ENCODE measurements around the gene TMPO.
"Not testable (repeated sequence)": the region's sequence is repeated elsewhere in the genome, so short reads cannot be mapped to it uniquely, and the experiment has no call there.

TMPO gene, protein sequence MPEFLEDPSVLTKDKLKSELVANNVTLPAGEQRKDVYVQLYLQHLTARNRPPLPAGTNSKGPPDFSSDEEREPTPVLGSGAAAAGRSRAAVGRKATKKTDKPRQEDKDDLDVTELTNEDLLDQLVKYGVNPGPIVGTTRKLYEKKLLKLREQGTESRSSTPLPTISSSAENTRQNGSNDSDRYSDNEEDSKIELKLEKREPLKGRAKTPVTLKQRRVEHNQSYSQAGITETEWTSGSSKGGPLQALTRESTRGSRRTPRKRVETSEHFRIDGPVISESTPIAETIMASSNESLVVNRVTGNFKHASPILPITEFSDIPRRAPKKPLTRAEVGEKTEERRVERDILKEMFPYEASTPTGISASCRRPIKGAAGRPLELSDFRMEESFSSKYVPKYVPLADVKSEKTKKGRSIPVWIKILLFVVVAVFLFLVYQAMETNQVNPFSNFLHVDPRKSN

DNA sequence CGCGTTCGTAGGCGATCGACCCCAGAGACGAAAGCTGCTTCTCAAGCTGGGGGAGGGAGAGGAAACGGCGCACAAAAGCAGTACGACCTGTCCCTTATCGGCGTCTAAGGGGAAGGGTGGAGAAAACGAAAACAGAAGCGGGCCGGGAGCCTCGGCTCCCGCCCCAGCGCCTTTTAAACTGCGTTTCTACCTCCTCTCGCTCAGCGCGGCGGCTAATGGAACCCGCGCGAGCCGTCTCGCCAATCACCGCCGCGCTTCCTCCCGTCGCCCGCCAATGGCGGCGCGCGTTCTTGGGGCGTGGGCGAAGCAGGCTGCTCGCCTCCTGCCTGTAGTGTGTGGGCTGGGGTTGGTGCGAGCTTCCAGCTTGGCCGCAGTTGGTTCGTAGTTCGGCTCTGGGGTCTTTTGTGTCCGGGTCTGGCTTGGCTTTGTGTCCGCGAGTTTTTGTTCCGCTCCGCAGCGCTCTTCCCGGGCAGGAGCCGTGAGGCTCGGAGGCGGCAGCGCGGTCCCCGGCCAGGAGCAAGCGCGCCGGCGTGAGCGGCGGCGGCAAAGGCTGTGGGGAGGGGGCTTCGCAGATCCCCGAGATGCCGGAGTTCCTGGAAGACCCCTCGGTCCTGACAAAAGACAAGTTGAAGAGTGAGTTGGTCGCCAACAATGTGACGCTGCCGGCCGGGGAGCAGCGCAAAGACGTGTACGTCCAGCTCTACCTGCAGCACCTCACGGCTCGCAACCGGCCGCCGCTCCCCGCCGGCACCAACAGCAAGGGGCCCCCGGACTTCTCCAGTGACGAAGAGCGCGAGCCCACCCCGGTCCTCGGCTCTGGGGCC is at the start of gene TMPO:
TSS of gene TMPO (plus strand) at position 304 of the 824 bp plus-strand sequence. CDS start at position 582, 278 bp downstream.
- peak; percentile 98 for DNase-seq (ENCODE audit: low read depth, low spot score)

DNA sequence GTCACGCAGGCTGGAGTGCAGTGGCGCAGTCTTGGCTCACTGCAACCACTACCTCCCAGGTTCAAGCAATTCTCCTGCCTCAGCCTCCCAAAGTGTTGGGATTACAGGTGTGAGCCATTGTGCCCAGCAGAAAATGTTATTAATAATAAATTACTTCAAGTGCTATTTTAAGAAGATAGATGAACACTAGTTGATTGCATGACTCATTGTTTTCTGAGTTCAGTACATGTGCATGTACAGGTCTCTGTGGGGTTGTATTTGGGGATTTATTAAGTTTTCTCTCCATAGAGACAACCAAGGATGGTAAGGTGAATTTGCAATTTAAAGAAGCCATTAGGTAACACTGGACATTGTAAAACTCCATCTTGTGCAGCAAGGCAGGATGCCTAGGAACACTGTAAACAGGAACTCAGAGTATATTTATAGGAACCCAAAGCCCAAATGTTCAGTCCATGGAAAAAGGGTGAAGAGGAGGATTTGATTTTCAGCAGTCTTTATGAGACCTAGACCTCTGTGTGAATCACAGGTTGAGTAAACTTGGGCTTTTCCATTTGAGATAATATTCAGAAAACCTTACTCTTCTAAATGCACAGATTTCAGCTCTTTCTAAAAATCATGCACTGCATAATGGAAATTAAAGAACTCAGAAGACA is 49.3 kb upstream of the TMPO start:
- DNase-seq (ENCODE audit: low read depth, low spot score): no peak

DNA sequence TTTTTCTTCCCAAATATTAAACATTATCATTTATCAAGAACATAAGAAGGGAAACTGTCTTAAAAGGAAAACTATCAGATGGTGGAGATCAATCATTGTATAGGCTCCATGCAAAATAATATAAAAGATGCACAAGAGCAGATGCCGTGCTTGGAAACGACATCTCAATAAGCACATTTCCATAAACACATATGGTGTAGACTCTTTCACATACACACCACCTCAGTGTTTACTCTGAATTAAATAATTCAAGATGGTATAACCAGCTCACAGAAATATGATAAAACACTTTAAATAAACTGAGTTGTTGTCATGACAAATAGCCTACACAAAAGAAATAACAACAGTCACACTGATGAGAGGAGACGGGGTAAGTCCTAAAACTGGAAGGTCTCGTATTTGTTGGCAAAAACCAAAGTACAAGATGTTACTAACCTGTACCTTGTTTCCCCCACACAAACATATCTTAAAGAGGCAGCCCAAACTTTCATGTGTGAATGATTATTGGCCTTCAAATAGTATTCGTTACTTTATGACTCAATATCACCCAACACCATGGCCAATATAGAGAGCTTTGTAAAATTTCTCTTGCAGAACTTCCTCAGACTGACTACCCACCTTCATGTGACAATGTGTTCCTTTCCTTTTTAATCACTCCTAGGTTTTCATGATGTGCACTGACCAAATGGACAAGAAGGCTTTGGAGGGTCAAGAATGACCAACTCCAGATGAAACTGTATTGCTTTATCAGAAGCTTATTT is 48.6 kb upstream of the TMPO start:
- DNase-seq (ENCODE audit: low read depth, low spot score): no peak

DNA sequence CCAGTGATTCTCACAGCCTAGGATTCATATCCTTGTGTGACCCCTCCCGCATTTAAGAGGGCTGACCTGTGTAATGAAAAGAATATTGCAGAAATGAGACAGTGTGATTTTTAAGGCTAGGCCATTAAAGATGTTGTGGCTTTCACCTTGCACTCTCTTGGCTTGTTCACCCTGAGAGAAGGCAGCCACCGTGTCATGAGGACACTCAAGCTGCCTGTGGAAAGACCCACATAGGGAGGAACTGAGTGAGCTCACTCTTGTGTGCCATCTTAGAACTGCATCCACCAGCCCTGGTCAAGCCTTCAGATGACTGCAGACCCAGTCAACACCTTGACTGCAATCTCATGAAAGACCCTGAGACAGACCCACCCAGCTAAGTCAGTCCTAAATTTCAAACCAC is 46.3 kb upstream of the TMPO start:
- no peak for DNase-seq (ENCODE audit: low read depth, low spot score)

DNA sequence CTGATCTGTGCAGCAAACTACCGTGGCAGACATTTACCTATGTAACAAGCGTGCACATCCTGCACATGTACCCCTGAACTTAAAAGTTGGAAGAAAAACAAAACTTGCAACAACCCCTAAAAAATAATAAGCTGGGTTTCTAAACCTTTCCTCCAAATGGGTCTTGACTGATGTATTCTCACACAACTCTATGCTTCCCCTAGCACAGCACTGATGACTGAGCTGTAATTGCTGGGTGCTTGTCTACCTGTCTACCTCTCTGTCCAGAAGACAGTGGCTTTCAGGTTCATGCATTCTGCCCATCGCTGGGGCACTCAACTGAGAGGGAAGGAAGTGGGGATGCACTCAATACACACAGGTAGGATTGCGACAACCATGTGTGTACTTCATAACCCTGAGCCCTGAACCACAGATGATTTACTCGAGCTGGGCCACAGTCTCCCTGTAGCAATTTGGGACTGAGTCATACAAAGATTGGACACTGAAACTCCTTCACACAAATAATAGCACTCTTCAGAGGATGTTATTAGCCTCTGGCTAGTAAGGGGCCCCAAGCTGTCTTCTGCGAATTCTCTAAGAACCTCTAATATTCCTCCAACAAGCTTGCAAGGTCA is 44.8 kb upstream of the TMPO start:
- no peak for DNase-seq (ENCODE audit: low read depth, low spot score)

DNA sequence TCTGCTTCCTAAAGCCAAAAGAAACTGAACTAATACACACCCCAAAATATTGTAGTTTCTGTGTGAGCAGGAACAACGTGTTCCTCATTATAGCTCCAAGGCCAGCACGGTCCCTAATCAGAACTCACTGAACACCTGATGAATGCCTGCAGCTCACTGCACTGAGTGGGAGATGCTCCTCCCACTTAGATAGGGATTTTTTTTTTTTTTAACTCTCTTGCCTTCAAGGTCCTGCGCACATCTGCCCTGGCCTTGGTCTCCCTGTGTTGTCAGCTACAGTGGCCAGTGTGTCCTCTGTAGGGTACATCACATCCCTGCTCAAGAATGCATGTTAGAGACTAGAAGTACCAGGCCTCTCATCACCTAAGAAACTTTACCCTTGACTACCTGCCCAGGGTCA is 44.3 kb upstream of the TMPO start:
- no peak for DNase-seq (ENCODE audit: low read depth, low spot score)

DNA sequence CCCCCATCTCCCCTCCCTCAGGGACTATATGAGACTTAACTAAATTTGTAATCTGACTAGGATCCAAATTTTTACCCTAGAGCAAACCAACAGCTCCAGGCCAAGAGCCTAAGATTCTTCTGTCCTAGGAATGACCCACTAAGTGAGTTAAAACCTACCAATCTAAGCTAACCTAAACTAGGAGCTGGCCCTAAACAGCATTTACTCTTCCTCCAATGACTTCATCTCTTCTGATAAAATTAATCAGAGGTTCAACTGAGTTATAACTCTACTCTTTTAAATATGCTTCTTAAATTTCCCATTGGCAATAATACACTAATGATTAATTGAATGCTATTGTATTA is 39.9 kb upstream of the TMPO start:
- no peak for DNase-seq (ENCODE audit: low read depth, low spot score)

DNA sequence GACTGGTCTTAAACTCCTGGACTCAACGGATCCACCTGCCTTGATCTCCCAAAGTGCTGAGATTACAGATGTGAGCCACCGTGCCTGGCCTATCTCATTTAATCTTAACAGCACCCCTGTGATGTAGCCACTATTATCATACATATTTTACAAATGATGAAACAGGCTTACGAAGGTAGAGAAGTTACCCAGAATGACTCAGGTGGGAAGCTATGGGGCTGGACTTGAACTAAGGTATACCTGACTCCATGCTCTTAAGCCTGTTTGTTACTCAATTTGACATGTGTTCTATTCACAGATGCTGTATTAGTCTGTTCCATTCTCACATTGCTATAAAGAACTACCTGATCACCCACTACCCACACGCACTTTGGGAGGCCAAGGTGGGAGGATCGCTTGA is 36.8 kb upstream of the TMPO start:
- DNase-seq (ENCODE audit: low read depth, low spot score): no peak

DNA sequence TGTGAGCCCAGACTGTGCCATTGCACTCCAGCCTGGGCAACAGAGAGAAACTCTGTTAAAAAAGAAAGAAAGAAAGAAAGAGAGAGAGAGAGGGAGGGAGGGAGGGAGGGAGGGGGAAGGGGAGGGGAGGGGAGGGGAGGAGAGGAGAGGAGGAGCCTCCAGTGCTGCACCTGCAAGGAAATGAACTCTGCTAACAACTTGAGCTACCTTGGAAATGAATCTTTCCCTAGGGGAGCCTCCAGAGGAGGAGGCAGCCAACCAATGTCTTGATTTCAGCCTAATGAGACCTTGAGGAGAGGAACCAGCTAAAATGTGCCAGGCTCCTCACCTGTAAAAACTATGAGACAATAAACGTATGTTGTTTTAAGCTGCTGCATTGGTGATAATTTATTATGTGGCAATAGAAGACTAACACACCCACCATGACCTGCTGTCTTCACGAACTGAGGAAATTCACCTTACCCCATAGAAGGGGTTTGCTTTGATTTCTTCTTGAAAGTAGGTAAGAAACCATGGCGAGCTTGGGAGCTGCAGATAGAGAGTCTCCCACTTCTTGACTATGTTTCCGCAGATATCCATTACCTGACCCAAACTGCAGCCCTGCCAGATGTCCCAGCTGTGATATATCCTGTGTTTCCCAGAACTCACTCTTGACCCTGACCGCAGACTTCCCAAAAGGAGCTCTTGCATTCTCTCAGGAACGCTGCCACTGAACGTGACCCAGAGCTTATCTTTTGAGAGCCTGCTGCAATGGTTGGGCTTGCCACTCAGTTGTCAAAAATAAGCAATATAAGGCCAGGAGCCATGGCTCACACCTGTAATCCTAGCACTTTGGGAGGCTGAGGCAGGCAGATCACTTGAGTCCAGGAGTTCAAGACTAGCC is 31.5 kb upstream of the TMPO start:
- DNase-seq (ENCODE audit: low read depth, low spot score): no peak

DNA sequence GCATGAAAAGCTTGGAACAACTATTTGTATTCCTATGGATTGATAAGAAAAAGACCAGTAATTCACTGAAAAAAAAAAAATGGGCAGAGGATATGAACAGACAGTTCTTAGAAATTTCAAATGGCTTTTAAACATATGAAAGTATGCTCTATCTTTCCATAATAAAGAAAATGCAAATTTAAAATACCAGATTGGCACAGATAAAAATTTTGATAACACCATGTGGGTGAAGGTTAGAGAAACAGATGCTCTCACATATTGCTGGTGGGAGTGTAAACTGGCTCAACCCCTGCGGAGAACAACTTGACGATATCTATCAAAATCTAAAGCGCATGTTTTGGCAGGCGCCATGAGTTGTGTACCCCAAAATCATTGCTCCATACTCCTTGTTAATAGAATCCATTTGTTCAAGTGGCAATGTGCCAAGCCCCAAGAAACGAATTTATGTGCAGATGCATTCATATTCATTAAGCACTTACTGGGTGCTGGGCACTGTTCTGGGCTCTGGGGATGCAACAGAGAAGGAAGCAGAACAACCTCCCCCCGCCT is 29.5 kb upstream of the TMPO start:
- DNase-seq (ENCODE audit: low read depth, low spot score): no peak

DNA sequence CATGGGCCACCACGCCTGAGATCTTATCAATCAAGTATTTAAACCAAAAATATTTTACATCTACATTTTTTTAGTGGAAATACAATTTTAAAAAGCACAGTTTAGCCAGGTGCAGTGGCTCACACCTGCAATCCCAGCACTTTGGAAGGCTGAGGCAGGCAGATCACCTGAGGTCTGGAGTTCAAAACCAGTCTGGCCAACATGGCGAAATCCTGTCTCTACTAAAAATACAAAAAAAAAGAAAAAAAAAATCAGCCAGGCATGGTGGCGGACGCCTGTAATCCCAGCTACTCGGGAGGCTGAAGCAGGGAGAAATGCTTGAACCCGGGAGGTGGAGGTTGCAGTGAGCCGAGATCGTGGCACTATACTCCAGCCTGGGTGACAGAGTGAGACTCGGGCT is 27.0 kb upstream of the TMPO start:
- not testable (repeated sequence) for DNase-seq (ENCODE audit: low read depth, low spot score)

DNA sequence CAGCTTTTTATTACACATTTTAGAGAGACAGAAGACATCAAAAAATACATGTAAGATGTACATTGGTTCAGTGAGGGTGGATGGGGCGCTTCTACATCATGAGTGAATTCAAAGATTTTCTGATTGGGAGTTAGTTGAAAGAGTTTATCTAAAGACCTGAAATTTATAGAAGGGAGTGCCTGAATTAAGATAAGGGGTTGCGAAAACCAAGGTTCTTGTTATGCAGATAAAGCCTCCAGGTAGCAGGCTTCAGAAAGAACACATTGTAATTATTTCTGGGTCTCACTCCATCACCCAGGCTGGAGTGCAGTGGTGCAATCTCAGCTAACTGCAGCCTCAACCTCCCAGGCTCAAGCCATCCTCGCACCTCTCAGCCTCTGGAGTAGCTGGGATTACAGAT is 26.2 kb upstream of the TMPO start:
- no peak for DNase-seq (ENCODE audit: low read depth, low spot score)

DNA sequence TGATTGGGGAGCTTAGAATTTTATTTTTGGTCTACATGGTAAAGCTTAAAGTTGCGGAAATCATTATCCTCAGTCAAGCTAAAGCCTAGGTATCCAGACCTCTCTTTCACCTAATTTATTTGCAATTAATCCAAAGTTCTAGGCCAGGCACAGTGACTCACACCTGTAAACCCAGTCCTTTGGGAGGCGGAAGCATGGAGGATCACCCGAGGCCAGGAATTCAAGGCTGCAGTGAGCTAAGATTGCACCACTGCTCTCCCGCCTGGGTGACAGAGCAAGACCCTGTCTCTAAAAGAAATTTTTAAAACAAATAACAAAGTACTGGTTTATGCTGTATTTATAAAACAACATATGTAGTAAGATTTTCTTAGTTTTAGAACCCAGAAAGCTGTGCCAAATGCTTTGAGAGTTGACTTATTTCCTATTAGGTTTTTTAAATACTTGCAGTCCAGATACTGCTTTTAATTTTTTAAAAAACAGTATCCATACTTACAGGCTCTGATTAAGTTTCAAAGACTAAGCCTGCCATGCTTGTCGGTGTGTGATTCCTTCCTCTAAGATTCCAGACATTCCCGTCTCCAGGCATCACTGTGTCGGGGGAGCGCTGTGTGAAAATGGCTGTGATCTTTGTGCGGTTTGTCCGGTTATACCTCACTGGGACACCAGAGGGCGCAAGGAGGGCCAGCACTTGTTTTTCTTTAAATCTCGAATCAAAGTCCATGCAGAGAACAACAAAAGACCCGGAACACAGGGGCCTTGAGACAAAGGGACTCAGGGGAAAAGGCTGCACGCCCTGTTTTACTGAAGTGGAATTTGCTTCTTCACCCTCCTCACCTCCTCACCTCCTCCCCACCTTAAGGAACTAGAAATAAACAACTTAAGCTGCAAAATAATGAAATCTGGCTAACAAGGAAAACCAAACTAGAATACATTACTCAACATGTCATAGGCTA is 24.6 kb upstream of the TMPO start:
- DNase-seq (ENCODE audit: low read depth, low spot score): peak; percentile 97

DNA sequence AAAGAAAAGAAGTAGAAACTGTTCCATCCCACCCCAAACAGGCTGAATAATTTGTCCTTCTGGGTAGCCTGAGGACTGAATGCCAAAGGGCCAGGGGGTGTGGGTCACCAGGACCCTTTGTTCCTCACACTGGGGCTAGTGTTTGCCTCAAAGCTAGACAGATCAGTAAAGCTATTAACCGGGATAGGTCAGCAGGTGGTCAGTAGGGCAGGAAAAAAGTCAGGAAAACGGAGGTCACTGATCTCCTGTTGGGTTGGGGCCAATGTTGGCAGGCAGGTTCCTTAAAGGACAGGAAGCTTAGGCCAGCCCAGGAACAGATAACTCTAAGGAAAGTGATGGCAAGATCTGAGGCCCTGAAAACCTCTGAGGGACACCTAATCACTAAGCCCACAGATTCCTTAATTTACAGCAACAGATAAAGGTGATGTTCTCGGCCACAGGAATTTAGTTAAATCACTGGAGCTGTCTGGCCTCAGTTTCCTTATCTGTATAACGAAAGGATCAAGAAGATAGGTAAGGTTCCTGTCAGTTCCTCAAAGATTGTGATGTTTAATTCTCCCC is 22.7 kb upstream of the TMPO start:
- no peak for DNase-seq (ENCODE audit: low read depth, low spot score)

DNA sequence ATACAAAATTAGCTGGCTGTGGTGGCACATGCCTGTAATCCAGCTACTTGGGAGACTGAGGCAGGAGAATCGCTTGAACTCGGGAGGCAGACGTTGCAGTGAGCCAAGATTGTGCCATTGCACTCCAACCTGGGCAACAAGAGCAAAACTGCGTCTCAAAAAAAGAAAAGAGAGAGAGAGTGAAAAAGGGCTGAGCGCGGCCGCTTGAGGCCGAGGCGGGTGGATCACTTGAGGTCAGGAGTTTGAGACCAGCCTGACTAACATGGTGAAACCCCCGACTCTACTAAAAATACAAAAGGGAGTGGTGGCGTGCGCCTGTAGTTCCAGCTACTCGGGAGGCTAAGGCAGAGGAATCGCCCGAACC is 14.1 kb upstream of the TMPO start:
- not testable (repeated sequence) for DNase-seq (ENCODE audit: low read depth, low spot score)

DNA sequence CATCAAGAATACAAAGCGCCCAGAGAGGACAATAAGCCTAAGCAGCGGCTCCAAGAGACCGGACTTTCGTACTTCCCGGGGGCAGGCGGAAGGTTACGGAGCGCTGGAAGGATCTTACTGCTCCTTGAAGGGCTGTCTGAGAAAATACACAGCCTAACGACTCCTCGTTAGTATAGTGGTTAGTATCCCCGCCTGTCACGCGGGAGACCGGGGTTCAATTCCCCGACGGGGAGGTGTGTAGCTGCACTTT is 12.1 kb upstream of the TMPO start:
- DNase-seq (ENCODE audit: low read depth, low spot score): peak; percentile 97

DNA sequence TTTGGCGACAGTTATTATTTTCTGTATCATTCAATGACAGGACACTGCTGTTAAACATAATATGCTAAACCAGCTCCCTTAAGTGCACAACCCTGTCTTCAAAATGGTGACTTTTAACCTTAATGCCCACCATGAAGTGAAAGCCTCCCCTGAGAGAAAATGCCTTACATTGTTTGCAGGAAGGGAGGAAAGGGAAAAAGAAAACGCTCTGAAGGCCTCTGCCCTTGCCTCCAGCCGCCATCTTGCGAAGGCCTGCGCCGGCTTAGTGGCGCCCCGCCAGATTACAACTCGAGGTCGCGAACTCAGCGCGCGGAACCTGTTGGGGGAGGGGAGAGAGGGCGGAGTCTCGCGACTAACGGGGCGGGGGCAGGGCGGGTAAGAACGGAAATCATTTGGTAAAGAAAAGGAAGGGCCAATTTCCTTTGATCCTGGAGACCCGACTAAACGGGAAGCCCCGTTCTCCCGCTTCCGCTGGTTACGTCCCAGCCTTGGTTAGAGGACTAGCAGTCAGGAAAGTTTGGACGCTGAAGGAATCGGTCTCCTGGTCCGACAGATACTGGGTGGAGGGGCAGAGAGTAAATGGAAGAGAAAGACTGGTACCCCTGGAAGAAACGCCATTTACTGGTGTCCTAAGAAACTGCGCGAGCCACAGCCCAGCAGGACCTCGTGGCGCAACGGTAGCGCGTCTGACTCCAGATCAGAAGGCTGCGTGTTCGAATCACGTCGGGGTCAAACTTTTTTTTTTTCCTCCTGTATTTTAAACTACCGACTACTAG is 11.6 kb upstream of the TMPO start:
- DNase-seq (ENCODE audit: low read depth, low spot score): peak; percentile 96

DNA sequence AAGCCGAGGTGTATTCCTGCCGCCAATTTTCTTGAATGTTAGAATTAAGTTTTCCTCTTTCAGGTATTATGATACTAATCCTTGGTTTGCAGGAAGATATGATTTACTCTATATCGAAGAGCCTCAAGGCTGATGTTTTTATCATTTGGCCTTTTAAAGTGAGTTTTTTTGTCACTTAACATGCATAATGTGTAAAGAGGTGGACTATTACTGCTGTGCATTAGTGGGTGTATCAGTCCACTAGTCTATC is 11.1 kb upstream of the TMPO start:
- DNase-seq (ENCODE audit: low read depth, low spot score): no peak
